GM21360 (cell line): ENCODE results near the gene UNC13D.
"Not testable (repeated sequence)": the region's sequence is repeated elsewhere in the genome, so short reads cannot be mapped to it uniquely, and the experiment has no call there.

ENCODE experiments used
- ATAC-seq: cut with Tn5 transposase; IDR thresholded peaks from one replicate; pipeline ENCODE4 v1.9.1; 2021; ENCODE audit warnings: mild to moderate bottlenecking, moderate library complexity; ENCODE audit not compliant: unreplicated experiment

Gene UNC13D

GRCh38 chr17:75822119-75822799 is 21.9 kb downstream of the UNC13D start:
- no peak for ATAC-seq

GRCh38 chr17:75821552-75821951 is 22.7 kb downstream of the UNC13D start:
- no peak for ATAC-seq

GRCh38 chr17:75820094-75821080 is 23.8 kb downstream of the UNC13D start:
- no peak for ATAC-seq

- ATAC-seq, result no peak
Measured at GRCh38 chr17:75819678-75820077, 24.5 kb downstream of the UNC13D start.

- no peak for ATAC-seq
Measured at GRCh38 chr17:75819116-75819515, 25.1 kb downstream of the UNC13D start.

- ATAC-seq, result no peak
Measured at GRCh38 chr17:75818326-75818885, 25.8 kb downstream of the UNC13D start.

- ATAC-seq, result no peak
Measured at GRCh38 chr17:75817571-75817970, 26.6 kb downstream of the UNC13D start.

- no peak for ATAC-seq
Measured at GRCh38 chr17:75816693-75817092, 27.5 kb downstream of the UNC13D start.

GRCh38 chr17:75815399-75815798 is 28.8 kb downstream of the UNC13D start:
- ATAC-seq, result no peak

- no peak for ATAC-seq
Measured at GRCh38 chr17:75814900-75815373, 29.3 kb downstream of the UNC13D start.

GRCh38 chr17:75814021-75814395 is 30.2 kb downstream of the UNC13D start:
- ATAC-seq, result no peak

- ATAC-seq, result no peak
Measured at GRCh38 chr17:75813081-75814020, 30.9 kb downstream of the UNC13D start.

- no peak for ATAC-seq
Measured at GRCh38 chr17:75812096-75813013, 31.8 kb downstream of the UNC13D start.

- no peak for ATAC-seq
Measured at GRCh38 chr17:75811174-75811573, 33.0 kb downstream of the UNC13D start.

GRCh38 chr17:75810756-75811155 is 33.4 kb downstream of the UNC13D start:
- ATAC-seq, result not testable (repeated sequence)

GRCh38 chr17:75810216-75810615 is 34.0 kb downstream of the UNC13D start:
- ATAC-seq, result no peak

- ATAC-seq, result no peak
Measured at GRCh38 chr17:75809631-75810111, 34.5 kb downstream of the UNC13D start.

- ATAC-seq, result no peak
Measured at GRCh38 chr17:75808905-75809621, 35.1 kb downstream of the UNC13D start.

- no peak for ATAC-seq
Measured at GRCh38 chr17:75808549-75808904, 35.7 kb downstream of the UNC13D start.
